Stimulated activated CD4-positive, alpha-beta T cell treated with anti-CD3 and anti-CD28 coated beads, Interleukin-12 subunit alpha, Interleukin-12 subunit beta, amount 100 ng/mL, for 24 hours (primary cell): ENCODE results near the gene LRRC4.

ENCODE experiments used
- DNase-seq, 2 experiments: peaks; one replicate each; pipeline ENCODE4 v3.0.0-alpha.2; 2020; ENCODE audit warnings: low read depth in 2 of 2

The LRRC4 gene

DNA sequence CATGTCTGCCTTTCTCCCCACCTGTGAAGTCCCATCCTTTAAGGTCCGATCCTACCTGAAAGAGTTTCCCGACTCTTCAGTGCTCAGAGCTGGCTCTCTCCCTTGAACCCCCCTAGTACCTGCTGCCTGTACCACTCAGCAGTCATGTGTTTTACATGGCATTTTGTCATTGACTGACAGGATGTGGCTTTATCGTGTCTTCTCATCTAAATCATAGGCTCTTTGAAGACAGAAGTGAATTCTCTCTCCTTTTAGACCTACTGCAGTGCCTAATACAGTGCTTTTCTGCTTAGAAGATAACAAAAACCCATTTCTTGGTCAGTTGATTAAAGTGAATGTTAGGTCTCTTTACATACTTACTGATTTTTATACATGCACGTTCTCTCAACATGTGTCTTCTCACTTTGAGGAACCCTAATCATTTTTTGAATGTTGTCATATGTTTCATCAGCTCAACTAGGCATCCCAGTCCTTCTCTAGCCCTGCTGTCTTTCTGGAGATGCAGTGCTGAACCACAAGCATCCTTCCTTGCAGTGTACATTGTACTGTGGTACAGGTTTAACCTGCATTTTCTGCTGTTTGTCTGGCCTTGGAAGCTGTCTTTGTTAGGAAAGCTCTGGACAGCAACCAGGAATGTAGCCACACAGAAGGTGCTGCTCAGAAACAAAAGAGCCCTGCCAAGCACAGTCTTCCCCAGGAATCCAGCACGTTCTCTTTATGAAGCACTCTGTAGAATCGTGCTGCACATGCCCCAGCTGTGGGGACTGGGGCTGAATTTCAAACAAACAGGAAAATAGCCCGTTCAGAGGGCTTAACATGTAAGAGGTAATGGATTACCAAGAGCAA is 28.1 kb upstream of the LRRC4 start:
- DNase-seq = no peak

DNA sequence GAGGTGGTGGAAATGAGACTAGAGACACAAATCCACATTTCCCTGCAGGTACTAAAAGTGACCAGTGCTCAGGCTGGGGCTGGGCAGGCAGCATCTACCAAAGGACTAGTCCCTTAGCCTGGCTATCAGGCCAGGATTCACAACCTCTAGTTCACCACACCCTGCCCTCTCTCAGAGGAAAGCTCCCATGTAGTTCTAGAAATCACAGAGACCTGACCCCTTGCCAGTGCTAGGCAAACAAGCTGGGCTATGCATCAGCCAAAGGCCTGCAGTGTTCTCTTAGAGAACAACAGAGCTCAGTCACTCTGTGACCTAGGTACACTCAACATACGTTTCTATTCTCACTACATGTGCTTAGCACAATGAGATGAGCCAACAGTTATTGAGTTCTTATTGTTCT is 26.7 kb upstream of the LRRC4 start:
- no peak for DNase-seq

DNA sequence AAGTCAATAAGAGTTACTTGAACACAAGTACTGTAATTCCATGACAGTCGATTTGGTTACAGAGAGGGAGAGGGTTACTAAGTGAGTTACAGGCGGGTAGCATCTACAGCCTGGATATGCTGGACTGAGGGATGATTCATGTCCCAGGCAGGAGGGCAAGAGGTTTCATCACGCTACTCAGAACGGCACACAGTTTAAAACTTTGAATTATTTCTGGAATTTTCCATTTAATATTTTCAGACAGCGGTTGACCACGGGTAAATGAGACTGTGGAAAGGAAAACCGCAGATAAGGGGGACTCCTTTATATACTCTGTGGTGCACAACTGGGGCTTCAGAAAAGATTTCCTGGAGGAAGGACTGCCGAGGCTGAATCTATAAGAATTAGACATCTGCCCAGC is 25.7 kb upstream of the LRRC4 start:
- DNase-seq = no peak

DNA sequence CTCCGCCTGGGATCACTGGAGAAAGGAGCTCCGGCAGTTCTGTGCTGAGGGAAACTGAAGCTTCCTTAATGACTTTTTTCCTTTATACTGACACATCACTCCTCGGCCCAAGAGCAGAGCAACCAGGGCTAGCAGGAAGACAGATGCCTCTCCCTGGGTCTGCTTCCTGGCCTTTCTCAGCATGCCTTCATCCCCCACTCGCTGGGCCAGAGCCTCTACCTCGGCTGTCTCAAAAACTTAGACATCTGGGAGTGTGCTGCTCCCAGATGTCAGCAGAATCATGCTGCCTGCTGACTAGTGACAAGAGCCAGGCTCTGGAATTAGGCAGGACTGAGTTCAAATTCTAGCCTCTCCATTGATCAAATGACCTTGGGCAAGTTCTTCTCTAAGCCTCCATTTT is 24.4 kb upstream of the LRRC4 start:
- DNase-seq = no peak

DNA sequence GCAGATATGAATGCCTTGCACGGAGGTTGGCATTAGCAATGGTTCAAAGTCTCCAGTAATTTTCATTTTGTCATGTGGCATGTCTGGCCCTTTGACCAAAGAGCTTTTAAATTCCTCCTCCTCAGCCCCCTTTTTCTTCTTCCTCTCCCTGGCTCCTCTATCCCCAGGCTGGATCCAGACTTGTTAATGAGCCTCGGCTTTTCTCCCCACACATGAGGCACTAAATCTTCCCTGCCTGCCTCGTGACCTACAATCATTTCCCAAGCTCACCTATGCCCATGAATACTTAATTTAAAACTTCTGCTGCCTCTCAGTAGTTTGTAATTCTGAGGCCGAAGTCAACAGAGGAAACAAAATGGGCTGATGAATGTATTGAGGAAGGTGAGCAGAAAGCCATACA is 23.3 kb upstream of the LRRC4 start:
- no peak for DNase-seq

DNA sequence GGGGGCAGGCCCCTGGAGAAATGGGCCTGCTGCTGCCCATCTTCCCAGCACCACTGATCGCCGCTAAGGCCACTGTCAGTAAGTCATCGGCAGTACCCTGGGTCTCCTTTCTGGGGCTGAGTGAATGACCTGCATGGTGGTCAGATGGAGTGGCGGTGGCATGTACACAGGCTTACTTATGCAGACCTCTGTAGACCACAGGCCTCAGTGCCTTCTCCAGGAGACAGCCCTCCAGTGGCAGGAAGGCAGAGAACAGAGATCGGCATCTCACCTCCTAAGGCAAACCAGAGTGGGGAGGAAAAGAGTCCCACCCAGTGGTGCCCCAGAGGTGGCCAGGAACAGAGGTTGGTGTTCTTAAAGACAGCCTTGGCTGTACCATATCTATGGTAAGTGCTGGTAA is 22.8 kb upstream of the LRRC4 start:
- no peak for DNase-seq

DNA sequence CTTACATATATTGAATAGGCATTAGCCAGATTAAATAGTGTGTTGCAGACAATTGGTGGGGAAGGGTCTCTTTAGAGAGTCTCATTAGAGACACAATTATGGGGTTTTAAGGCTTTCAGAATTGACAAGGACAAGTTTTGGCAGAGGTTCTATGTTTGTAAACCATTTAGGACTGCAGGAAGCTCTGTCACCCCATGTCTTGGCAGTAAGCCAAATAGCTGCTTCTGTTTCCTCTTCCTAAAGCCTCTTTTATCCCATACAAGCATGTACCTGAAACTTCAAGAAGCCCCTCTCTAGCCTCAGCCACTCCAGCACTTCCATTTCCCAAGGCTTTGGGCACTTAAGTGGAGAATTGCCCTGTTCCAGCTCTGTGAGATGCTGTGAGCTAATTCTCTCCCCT is 21.8 kb upstream of the LRRC4 start:
- no peak for DNase-seq

DNA sequence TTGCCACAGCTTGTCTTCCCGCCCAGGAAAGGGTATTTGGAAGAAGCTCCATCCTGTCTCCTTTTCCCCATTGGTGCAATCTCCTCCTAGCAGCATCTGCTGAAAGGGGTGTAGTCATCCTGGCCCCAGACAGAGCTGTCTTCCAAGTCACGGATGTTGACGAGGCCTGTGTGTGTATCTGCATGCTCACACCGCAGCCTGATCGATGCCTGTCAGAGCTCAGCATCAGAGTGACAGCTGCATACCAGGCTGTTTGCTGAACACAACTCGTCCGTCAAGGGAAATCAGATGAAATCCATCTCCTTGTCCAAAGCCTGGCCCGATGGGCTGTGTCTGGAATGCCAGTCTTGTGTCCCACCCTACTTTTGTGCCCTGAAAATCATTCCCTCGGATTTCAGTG is 21.2 kb upstream of the LRRC4 start:
- DNase-seq = no peak

DNA sequence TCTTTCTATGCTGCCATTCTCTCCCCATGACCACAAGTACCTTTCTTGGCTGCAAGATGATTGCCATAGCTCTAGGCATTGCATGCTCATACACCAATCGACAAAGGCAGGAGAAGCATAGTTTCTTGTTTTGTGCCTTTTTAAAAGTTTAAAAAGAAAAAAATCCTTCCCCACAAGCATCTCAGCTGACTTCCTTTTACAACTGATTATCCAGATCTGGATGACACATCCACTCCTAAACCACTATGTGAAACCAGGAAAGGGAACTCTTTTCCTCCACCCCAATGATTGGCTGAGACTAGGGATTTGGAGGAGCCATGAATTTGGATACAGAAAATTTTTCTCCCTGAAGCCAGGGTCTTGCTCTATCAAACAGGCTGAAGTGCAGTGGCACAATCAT is 14.5 kb upstream of the LRRC4 start:
- no peak for DNase-seq

DNA sequence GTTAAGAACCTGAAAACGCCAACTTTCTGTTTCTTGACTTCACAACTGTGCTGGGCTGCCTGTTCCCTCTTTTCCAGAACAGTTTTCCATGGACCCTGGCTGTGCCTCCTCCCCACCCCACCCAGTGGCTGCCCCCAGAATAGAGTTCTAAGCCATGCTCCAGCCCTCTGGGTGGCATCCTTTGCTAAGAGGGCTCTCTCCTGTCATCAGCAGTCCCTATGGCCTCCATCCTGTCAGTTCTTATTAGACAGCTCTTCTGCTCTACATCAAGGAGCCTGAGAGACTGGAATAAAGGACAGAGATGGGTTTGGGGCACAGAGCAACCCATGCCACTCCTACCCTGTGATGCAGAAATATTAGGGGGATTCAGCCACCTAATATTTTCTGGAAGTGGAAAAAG is 13.9 kb upstream of the LRRC4 start:
- DNase-seq = no peak

DNA sequence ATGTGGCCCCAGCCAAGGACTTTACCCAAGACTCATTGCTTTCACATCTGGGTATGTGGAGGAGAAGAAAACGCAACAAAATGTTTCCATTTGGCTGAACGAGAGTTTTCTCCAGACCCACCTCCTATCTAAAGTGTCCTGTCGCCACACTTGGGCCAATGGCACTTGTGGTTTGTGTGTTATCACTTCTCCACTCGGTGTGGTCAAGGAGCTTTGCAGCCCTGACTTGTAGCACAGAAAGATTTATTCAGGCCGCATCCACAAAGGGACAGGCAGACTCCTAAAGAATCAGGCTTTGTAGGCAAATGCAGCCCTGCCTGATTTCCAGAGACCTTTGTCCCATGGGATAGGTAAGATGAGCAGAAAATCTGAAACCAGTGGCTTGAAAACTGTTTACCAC is 12.8 kb upstream of the LRRC4 start:
- no peak for DNase-seq

DNA sequence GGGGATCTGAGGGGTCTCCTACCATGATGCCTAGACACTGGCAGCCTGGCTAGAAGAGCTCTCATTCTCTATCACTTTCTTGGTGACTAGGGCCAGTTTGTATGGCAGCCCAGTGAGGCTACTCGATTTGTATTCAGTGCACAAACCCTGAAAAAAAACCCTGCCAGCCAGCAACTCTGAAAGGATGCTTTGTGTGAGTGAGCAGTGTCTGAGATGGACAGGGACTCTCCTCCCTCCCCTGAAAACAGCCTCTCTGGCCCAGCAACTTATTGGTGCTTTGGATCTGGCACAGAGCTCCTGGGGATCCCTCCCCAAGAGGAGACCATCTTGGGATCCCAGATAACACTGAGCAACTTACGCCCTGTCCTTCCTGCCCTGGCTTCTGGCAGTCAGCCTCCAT is 10.8 kb upstream of the LRRC4 start:
- no peak for DNase-seq

DNA sequence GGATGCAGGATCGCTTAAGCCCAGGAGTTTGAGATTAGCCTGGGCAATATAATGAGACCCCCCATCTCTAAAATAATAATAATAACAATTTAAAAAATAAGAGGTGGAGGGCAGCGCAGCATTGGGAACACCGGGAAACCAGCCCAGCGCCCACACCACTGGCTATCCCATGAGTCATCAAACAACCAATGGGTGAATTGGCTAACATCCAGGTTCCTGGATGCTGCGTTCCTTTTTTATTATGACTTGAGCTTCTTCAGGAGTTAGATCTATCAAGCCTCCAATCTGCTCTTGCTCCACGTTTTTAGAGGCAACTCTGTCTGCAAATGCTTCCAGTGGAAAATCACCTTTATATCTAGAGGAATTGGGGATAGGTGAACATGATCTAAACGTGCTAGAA is 10.0 kb upstream of the LRRC4 start:
- no peak for DNase-seq

DNA sequence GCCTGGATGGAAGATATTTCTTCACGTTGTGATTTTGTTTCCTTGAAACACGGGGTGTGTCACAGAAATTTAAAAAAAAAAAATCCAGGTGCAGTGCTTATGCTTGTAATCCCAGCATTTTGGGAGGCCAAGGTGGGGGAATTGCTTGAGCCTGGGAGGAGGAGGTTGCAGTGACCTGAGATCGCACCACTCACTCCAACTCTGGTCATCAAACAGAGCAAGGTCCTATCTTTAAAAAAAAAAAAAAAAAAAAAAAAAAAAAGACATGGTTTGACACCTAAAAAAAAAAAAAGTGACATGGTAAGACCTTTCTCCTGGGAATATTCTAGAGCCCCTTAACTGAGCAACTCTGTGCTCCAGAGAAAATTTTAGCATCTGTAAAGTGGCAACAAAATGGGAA is 9.0 kb upstream of the LRRC4 start:
- no peak for DNase-seq

DNA sequence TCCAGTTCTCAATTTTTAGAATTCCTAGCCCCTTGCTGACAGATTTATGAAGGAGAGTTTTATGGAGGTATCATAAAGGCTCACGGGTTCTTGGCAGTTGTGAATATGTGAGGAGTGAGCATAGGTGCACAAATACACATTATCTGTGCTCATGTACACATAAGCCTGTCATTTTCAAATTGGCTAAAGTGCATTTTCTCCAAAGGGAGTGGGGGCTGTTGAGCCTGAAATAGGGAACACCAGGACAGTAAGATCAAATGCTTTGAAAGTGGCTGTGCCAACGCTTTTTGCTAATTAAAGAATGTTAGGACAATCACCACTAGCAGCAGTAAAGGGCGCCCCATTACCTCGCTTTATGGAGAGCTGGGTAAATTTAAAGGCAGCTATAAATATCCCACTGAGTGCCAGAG is 8.3 kb upstream of the LRRC4 start:
- no peak for DNase-seq

DNA sequence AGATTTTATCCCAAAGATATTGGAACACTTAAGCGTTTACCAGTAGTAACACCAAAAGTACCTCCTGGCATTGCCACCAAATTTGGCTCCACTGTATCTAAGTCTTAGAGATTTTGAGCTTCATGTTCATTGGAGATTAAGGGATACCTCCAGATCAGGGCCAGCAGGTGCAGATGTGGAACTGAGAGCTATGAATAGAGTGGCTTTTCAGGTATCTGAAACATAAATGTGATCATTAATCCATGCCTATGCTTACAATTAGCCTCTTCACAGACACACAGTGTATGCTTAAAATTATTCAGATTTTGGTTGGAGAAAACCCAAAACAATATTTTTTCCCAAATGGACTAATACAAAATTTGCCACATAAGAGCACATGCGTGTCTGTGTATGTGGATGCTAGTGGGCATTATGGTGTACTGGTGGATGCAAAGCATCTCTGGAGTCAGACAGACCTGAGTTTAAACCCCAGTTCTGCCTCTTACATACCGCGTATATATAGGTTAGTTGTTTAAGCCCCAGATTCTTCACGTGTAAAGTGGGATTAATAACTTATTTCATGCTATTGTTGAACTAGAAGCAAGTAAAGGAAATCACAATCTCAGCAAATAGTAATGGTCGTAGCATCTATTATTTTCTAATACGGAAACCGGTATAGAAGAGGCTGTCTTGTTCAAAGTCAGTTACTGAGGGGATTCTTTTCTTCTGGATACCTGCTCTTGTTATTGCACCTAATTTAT is 6.8 kb upstream of the LRRC4 start:
- DNase-seq = no peak

DNA sequence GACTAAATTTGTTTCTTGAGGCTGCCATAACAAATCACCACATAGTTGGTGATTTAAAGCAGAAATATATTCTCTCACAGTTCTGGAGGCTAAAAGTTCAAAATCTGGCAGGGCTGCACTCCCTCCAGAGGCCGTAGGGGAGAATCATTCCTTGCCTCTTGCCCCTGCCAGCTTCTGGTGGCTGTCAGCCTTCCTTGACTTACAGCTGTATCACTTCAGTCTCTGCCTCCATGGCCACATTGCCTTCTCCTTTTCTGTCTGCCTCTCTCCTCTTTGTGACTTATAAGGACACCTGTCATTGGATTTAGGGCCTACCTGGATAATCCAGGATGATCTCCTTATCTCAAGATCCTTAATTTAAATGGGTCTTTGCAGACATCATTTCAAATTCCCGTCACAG is 5.8 kb upstream of the LRRC4 start:
- no peak for DNase-seq

DNA sequence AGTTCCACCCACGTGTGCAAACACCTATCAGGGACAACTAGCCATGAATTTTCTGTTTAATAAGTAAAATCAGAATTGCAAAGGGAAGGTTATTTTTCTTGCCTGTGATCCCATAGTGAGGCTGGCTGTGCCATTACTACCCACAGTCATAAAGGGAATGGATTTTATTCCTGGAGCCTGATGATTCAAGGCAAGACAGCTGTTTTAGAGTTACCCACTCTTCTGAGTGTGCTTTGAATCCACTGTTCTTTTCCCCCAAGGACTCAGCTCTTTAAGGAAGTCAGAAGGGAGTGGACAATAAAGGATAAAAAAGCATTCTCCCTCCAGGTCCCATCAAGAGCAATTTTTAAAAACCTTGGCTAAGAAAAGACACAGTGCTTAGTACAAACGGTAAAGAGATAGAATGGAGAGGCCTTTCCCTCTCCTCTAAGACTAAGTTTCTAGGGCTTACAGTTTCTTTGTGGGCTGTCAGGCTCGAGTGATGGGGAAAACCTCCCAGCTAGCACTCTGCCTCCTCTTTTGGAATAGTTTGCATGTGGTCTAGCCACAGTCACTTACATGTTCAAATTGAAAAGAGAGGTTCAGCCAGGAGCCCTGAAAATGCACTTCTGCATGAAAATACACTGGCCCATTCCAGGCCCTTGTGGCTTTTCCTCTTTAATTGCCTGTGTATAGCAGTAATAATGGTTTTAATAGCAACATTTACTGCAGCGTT is 5.1 kb upstream of the LRRC4 start:
- no peak for DNase-seq

DNA sequence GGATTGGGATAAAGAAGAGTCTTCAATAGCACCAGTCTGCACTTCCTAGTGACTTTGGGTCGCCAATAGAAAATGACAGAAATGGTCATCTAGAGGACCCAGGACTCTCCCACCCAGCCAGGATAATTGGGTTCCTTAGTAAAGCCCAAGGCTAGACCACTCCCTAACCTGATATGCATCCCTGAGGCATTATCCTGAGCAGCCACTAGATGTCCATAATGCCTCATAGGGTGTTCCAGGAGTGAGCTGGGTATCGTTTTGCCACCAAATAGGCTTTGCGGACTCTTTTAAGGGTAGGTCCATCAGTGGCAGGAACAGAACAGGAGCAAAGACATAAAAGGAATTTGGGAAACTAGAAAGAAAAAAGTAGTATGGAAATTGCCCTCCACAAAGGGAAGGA is 4.5 kb upstream of the LRRC4 start:
- DNase-seq = no peak

DNA sequence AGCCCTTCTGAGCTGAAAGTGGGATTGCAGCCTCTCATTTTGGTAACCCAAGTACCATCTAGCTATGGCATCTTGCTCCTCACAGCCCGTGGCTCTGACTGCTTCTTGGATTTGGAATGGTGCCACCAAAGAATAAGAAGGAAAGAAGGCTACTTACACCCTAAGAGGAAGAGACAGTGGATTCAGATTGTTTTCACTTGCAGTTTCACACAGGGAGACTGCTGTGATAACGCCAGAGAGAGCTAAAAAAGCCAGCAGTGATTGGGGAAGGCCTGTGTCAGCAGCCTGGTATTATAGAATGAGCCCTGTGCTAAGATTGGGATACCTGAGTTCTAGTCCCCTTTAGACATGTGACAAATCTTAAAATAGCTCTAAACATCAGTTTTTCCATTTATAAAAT is 3.6 kb upstream of the LRRC4 start:
- no peak for DNase-seq

DNA sequence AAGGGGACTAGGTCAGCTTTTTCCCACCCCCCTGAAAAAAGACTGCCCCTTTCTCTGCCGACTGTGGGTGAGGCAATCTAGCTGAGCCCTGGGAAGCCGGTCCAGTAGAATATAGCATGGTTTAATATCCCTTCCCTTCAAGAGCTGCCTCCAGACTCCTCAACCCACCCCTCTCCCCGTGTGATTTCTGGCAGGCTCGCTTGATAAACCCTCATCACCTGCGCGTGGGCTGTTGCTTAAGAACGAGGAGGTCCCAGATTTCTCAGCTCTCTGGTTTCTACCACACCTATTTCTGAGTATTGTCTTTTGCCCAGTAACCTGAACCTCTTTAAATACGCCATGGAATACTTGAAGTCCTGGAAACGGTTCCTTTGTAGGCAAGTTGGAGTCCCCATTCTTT is 2.0 kb upstream of the LRRC4 start:
- DNase-seq = no peak

DNA sequence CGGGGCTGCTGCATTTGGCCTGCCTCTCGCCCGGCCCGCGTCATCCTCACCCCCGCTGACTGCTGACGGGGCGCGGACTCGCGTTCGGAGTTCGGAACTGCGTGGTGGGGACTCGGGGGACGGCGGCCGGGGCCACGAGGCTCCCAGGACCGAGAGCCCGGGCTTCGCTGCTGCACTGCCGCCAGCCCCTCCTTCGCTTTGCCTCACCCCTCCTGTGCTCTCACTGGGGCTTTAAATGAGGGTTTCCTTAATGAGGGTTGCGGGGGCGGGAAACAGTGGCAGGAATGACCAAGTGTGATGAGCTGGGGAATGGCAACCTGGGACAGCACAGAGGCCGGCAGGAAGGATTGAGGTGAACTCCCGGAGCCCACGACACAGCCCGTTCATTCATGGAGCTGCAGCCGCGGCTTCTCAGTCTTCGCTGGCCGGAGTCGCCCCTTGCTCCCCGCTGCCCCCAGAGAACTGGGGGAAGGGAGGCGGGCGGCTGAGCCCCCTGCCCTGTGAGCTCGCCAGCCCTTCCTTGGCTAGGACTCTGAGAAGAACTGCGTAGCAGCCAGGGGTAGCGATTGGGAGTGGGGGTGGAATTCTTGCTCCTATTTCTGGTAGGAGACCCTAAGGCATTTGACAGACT is 1.5 kb upstream of the LRRC4 start:
- no peak for DNase-seq
